NOMO-1 treated with dmso at 0.1 percent for 144 hours (cell line): Measurements from ENCODE around the gene SP2.
"Not testable (repeated sequence)": the region's sequence is repeated elsewhere in the genome, so short reads cannot be mapped to it uniquely, and the experiment has no call there.

Experiments used
- DNase-seq: peaks from one replicate; lab custom pipeline; 2025; ENCODE audit not compliant: unreplicated experiment; lab: John Stamatoyannopoulos, UW

SP2 gene

GRCh38 chr17:47918006-47918405 lies 22.0 kb downstream of the SP2 start:
- DNase-seq: no peak

DNA sequence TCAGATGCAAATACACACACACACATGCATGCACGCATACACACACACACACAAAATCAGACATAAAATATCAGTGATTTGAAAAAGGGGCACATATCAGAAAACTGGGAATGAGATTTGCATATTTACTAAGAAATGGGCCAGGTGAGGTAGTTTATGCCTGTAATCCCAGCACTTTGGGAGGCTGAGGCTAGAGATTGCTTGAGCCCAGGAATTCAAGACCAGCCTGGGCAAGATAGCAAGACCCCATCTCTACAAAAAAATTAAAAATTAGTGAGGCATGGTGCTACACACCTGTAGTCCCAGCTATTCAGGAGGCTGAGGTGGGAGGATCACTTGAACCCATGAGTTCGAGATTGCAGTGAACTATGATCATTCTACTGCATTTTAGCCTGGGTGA lies 23.0 kb downstream of the SP2 start:
- no peak for DNase-seq

DNA sequence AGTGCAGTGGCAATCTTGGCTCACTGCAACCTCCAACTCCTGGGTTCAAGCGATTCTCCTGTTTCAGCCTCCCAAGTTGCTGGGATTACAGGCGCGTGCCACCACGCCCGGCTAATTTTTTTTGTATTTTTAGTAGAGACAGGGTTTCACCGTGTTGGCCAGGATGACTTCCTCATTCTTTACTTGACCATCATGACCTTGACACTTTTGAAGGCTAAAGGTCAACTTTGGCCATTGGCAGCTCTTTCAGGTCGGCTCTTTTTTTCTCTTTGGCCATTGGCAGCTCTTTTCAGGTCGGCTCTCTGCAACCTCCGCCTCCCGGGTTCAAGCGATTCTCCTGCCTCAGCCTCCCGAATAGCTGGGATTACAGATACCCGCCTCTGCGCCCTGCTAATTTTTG lies 23.9 kb downstream of the SP2 start:
- not testable (repeated sequence) for DNase-seq

DNA sequence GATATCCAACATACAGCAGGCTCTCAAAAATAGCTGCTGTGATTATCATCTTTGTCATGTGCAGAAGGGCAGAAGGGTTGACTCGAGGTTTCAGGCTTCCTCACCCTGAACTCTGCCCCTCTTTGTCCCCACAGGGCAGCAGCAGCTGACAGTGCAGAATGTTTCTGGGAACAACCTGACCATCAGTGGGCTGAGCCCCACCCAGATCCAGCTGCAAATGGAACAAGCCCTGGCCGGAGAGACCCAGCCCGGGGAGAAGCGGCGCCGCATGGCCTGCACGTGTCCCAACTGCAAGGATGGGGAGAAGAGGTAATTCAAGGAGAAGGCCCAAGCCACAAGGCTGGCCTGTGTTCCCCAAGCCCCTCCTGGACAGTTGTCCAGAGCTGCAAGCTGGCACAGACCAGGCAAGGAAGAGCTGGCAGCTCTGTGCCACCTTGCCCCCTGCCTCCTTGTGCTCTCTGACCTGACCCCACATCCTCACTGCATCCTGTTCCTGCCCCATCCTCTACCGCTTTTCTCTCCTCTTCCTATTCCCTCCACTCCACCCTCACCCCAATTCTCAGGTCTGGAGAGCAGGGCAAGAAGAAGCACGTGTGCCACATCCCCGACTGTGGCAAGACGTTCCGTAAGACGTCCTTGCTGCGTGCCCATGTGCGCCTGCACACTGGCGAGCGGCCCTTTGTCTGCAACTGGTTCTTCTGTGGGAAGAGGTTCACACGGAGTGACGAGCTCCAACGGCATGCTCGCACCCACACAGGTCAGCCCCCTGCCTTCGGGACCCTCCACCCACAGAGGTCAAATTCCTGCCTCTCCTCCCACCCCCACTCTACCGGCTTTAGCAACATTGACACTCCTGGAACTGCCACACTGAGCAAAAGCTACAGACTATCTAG lies 29.0 kb downstream of the SP2 start:
- DNase-seq: no peak

GRCh38 chr17:47925678-47925988 lies 29.6 kb downstream of the SP2 start:
- no peak for DNase-seq

- DNase-seq: no peak
Measured at GRCh38 chr17:47927821-47928400, 31.9 kb downstream of the SP2 start.

DNA sequence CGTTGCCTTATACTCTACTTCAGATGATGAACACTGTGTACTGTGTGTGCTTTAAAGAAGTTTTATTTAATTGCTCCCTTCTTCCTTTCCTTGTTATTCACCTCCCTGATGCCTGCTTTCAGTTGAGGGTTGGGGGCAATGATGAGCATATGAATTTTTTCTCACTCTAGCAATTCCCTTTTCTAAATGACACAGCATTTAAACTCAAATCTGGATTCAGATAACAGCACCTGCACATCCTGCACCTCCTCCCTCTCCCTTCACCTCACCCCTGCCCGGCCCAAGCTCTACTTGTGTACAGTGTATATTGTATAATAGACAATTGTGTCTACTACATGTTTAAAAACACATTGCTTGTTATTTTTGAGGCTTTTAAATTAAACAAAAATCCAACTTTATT lies 32.4 kb downstream of the SP2 start:
- DNase-seq: no peak

GRCh38 chr17:47929218-47930000 lies 33.4 kb downstream of the SP2 start:
- DNase-seq: no peak

DNA sequence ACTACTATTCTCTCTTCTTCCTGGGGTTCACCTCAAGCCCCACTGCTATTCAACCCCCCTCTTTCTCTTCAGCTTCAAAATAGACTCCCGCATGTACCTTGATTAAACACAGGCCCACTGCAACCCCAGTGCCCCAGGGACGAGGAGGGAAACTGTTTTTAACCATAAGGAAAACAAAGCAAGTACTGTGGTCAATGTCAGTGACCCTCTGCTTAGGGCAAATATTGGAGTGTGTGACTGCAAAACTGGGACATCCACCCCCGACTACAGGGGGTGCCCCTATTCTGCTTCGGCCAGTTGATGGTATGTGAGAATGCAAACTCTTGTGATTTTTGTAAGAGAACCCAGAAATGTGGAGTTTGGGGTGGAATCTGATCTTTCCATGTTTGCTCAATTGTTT lies 35.8 kb downstream of the SP2 start:
- DNase-seq: no peak

- DNase-seq: no peak
Measured at GRCh38 chr17:47934856-47935255, 38.8 kb downstream of the SP2 start.

DNA sequence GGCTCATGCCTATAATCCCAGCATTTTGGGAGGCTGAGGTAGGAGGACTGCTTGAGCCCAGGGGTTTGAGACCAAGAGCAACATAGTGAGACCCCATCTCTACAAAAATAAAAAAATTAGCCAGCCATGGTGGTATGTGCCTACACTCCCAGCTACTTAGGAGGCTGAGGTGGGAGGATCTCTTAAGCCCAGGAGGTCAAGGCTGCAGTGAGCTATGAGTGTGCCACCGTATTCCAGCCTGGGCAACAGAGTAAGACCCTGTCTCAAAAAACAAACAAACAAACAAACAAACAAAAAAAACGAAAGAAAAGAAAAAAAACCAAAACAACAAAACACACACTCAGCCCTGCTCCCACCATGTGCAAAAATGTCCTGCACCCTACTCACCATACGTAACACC lies 39.4 kb downstream of the SP2 start:
- DNase-seq: not testable (repeated sequence)

GRCh38 chr17:47935961-47936360 lies 39.9 kb downstream of the SP2 start:
- no peak for DNase-seq

- no peak for DNase-seq
Measured at GRCh38 chr17:47937941-47938340, 41.9 kb downstream of the SP2 start.

DNA sequence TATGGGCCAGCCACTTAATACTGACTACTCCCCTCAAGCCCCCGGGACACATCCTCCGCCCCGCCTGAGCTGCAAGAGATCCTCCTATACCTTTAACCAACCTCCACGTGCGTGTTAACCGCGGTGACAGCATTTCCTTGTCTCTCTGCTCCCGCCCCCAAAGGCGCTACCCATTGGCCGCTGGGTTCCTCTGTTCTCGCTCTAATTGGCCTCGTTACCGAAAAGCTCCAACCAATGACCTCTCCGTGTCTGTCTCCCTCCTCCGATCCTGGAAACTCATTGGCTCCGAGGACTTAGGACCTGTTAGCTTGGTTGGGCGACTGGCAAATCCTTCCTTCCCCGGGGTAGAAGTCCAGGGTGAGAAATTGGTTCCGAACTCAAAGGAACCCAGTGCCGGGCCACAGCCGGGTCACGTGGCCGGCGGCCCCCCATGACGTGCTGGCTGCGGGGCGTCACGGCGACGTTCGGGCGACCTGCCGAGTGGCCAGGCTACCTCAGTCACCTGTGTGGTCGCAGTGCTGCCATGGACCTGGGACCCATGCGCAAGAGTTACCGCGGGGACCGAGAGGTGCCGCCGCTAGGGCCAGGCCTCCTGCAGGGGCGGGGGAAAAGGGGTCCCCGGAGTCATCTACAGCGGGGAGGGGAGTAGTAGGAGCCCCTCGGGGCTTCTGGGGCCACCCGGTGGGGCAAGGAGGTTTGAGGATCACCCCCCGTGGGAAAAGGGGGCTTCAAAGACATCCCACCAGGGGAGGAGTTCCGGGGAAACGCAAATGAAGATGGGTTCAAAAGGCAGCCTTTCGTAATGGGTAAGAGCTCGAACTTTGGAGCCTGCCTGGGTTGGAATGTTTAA lies 45.4 kb downstream of the SP2 start, which contains the start of gene PNPO:
Gene PNPO, plus strand, starts transcription at position 326 of the 850 bp plus-strand sequence. Its CDS starts 105 bp downstream, at position 431.
- peak; percentile 98 for DNase-seq

- no peak for DNase-seq
Measured at GRCh38 chr17:47942096-47942510, 46.1 kb downstream of the SP2 start.

GRCh38 chr17:47942568-47942967 lies 46.5 kb downstream of the SP2 start:
- DNase-seq: no peak

DNA sequence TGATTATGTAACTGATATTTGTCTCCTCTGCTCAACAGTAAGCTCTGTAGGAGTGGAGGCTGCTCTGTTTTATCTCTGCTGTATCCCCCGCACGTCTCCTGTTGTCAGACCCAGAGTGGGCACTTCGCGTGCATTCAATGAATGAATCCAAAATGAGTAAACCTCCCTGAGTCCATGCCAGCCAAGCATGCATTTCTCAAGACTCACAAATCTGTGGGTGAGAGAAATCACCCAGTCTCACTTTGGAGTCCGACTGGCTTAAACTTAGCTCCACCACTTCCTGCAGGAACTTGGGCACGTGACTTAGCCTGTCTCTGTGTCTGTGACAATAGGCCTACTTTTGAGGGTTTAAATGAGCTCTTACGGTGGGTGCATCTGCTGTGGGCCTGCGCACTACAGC lies 49.0 kb downstream of the SP2 start:
- peak; percentile 3 for DNase-seq

- DNase-seq: no peak
Measured at GRCh38 chr17:47945529-47946508, 49.8 kb downstream of the SP2 start.

DNA sequence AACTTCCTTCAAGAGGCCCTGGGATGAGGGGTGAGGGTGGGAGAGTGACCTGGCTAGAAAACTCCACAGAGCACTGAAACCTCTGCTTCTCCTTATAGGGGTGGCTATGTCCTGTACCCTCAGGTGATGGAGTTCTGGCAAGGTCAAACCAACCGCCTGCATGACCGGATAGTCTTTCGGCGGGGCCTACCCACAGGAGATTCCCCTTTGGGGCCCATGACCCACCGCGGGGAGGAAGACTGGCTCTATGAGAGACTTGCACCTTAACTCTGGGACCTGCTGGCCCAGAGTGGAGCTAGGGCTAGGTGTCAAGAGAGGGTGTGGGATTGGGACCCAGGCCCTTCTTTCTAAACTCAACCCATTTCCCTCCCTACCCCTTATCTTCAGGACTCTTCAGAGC lies 50.5 kb downstream of the SP2 start:
- DNase-seq: no peak

DNA sequence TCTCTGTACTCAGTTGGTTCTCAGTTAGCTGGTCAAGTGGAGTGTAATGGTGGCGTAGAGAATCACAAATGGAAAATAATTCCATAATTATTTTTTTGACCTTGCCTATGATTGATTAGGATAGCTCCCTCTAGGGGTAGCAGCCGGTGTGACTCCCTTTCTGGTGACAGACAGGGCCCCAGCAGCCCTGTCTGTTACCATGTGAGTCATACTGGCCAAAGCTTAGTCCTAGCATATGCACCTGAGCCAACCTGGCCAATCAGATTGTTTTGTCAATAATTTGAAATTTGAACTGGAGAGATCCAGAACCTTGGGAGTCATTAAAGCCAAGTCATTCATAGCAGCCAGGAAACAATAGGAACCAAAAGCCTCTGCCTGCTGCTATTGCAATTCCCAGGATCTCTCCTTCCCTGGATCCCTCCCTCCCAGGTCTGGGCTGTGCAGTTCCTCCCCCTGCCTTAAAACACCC lies 50.9 kb downstream of the SP2 start:
- DNase-seq: peak; percentile 52
